Activated CD4-positive, alpha-beta T cell treated with anti-CD3 and anti-CD28 coated beads, Interleukin-2, amount 50 U/mL, for 48 hours (primary cell): ENCODE measurements around the gene AMIGO1.
A peak's percentile ranks its signal among the peaks of the same experiment; 100 is the strongest.

ENCODE experiments used
- DNase-seq, 2 experiments: peaks; one replicate each; pipeline ENCODE4 v3.0.0-alpha.2; 2020

Gene AMIGO1

GRCh38 chr1:109509176-109510134 lies at the start of gene AMIGO1:
Gene AMIGO1, minus strand, starts transcription at chr1:109509727. Its CDS starts 815 bp downstream, at chr1:109508912.
- DNase-seq, result peak; percentile 65 to 68

GRCh38 chr1:109557520-109557919 lies 48.0 kb upstream of the AMIGO1 start:
- DNase-seq, result no peak

DNA sequence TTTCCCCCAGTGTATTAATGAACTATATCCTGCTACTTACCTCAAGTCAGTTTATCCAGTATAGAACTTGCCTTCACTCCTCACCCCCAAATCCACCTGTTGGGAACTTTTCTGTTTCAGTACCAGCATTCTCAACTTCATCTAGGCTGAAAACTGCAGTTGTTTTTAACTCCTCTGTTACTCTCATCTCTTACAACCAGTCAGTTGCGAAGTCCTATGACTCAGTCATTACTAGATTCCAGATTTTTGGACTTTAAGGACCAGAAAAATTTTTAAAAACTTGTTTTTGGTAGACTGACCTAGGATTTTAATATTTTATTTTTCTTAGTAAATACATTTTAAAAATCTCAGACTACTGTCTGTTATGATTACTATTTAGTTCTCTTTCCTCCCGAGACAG lies 47.0 kb upstream of the AMIGO1 start:
- DNase-seq, result no peak

DNA sequence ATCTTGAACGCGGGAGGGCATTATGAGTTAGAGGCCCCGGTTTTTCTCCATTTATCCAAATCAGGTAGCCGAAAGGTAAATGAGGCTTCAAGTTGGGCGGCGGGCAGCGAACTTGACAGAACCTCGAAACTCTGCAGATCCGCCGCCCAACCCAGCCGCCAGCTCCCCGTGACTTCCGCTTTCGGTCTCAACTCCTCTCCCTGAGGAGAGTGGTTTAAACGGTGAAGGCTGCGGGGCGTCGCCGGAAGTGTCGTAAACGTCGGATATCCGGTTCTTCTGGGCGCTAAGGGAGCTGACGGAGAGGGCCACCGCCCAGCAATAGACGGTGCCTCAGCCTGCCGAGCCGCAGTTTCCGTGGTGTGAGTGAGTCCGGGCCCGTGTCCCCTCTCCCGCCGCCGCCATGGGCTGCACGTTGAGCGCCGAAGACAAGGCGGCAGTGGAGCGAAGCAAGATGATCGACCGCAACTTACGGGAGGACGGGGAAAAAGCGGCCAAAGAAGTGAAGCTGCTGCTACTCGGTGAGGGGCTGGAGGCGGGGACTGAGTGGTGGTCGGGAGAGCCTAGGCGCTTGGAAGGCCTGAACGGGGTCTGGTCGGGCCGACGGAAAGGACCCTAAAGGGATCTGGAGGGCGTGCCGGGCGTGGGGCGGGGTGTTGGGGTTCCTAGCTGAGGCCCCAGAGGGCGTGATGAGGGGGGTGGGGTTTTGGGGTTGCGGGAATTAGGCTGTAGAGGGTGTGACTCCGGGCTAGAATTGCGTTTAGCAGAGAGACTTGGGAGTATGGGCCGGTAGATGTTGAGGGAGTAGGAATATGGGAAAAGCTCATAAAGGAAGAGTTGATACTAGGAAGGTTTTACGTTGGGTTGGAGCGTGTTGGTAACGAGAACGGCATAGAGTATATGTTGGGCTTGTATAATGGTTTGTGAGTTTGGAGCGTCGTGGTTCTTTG lies 39.1 kb upstream of the AMIGO1 start, which contains the start of gene GNAI3:
Gene GNAI3, plus strand, starts transcription at position 295 of the 947 bp plus-strand sequence. Its CDS starts 106 bp downstream, at position 401.
- DNase-seq, result peak; percentile 95 to 97

- DNase-seq, result peak; percentile 31 to 37
Measured at GRCh38 chr1:109547463-109548320, 38.2 kb upstream of the AMIGO1 start.

DNA sequence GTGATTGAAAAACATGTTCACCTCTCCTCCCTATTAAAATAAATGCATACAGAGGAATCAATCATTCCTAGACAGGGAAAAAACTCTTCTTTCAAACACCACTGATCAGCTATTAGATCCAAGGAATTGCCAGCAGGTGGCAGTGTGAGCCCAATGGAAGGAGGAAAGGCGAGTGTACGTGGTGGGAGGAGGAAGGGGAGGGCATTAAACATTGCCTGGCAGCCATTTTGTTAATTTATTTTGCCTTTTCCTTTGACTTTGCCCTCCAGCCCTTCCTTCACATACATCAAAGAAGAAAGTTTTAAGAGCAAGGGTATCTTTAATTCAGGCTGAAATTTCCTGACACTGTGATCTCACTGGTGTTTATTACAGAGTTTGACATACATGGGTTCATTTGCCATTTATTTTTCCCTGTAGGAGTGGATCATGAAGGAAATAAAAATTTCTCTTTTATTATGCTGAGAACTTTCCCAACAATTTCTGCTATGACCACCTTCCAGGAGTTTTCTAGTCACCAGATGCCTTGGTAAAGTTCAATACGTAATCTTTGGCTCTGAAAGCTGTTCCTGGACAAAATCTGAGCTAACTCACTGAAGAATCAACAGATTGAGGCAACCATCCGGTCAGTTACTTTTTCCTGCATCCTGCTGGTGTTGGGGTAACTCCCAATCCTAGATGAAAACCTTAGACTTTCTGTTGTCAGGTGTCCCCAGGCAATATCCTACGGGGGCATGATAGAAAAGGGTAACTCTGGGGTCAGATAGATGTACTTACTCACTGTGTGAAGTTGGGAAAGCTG lies 37.0 kb upstream of the AMIGO1 start:
- peak; percentile 93 to 94 for DNase-seq

DNA sequence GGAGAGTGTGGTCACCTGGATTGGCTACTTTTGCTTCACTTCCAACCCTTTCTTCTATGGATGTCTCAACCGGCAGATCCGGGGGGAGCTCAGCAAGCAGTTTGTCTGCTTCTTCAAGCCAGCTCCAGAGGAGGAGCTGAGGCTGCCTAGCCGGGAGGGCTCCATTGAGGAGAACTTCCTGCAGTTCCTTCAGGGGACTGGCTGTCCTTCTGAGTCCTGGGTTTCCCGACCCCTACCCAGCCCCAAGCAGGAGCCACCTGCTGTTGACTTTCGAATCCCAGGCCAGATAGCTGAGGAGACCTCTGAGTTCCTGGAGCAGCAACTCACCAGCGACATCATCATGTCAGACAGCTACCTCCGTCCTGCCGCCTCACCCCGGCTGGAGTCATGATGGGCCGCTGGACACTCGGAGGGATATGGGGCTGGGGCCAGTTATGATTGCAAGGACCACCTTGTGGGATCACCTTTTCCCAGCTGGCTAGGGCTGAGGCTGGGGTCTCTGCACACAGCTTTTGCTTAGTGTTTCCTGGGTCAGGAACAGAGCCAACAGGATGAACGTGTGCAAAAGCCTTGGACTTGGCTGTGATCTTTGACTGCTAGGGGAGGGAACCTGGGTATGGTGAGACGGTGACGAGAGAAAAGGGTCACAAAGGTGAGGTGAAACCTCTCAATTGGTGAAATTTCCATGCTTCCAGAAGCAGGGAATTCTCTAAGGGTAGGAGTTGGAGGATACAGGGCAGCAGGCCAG lies 34.6 kb upstream of the AMIGO1 start:
- no peak for DNase-seq

DNA sequence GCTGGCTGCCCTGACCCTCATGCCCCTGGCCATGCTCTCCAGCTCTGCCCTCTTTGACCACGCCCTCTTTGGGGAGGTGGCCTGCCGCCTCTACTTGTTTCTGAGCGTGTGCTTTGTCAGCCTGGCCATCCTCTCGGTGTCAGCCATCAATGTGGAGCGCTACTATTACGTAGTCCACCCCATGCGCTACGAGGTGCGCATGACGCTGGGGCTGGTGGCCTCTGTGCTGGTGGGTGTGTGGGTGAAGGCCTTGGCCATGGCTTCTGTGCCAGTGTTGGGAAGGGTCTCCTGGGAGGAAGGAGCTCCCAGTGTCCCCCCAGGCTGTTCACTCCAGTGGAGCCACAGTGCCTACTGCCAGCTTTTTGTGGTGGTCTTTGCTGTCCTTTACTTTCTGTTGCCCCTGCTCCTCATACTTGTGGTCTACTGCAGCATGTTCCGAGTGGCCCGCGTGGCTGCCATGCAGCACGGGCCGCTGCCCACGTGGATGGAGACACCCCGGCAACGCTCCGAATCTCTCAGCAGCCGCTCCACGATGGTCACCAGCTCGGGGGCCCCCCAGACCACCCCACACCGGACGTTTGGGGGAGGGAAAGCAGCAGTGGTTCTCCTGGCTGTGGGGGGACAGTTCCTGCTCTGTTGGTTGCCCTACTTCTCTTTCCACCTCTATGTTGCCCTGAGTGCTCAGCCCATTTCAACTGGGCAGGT lies 33.9 kb upstream of the AMIGO1 start:
- no peak for DNase-seq

- DNase-seq, result no peak
Measured at GRCh38 chr1:109542657-109543056, 33.1 kb upstream of the AMIGO1 start.

GRCh38 chr1:109541102-109541501 lies 31.6 kb upstream of the AMIGO1 start:
- no peak for DNase-seq

GRCh38 chr1:109539676-109540075 lies 30.1 kb upstream of the AMIGO1 start, which contains the start of gene GPR61:
Gene GPR61, plus strand, starts transcription at chr1:109539872. Its CDS starts 3,151 bp downstream, at chr1:109543023.
- DNase-seq, result no peak

DNA sequence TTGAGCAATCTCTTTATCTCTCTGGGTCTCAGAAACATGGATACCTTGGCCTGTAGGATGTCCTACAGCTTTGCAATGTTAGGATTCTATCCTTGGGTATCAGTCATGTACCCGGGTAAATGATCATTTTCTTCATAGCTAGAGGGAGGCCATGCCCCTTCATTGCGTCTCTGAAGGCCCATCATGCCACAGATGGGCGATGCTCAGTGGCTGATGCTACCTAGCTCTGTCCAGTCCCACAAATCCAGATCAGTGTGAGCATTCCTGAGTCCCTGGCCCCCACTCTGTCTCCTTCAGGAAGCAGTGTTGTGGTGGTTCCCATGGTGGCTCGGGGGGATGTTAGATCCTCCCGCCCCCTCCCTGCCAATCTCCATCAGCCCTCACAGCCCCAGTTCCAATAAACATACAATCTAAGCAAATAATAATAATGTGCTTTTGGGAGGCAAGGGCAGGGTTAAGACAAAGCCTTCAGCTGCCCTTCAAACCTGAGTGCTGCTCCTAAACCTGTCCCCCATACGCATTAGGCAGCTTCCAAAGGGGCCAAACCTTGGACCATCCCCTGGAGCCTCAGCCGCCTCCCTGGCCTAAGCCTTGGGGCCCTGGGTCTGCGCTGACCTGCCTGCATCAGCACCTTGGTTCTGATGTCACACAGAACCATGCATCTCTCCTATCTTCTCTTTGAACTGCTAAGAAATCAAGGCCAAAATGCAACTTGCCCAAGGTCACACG lies 29.5 kb upstream of the AMIGO1 start:
- DNase-seq, result no peak

DNA sequence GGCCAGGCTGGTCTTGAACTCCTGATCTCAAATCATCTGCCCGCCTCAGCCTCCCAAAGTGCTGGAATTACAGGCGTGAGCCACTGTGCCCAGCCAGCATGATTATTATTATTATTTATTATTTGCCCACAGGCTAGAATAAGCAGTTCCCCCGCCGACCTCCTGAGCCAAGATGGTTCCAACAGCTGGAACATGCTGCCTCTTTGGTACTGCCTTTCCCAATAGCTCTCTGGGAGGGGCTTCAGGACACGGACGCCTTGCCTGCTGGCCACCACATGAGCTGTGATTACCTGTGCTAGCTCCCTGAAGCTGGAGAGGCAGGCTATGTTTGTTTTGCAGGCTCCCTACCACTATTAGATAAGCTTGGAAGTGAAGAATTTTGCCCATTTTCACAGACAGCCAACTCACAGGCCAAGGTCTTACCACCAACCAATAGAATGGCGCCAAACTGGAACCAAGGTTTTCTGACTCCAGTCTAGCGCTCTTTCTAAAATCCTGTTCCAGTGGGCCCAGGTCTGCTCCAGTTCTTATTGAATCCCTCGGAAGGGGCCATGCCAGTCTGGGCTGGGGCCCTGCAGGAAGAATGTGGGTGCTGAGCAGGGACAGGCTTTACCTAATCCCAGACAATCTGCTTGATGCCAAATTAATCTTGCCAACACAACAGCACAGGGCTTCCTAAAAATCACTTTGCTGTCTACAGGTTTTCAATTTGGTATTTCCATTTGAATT lies 28.1 kb upstream of the AMIGO1 start:
- DNase-seq, result no peak

GRCh38 chr1:109535971-109536491 lies 26.5 kb upstream of the AMIGO1 start:
- no peak for DNase-seq

GRCh38 chr1:109535481-109535880 lies 26.0 kb upstream of the AMIGO1 start:
- no peak for DNase-seq

DNA sequence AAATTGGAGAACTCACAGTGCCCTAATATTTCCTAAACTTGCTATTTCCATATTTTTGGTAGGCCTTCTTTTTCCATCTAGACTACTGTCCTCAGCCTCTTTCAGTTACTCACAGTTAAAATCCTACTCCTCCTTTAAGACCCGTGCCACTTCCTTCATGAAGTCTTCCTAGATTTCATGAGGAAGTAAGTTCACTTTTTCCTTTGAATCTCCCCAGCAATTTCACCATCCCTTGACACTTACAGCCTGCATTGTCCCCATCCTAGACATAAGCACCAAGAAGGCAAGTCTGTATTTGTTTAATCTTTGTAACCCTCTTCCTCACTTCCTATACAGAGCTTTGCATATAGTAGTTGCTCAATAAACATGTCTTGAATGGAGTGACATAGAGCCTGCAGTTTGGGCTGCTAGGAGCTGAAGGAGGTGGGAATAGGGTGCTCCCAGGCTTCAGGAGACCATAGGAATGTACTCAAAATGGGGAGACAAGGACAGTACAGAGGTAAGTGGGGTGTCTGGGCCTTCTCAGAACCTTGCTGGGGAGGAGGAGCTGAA lies 24.9 kb upstream of the AMIGO1 start:
- DNase-seq, result no peak

GRCh38 chr1:109532365-109533136 lies 23.0 kb upstream of the AMIGO1 start:
- DNase-seq, result peak; percentile 95 to 96
